K562 (cell line): ENCODE data around the gene TULP4. TPM values are rescaled to one million over a fixed set of nuclear protein-coding genes. Genes with fewer than 3 reads are reported as not detected.

ENCODE experiments used
- ATAC-seq: fragments of 200-7000 bp; cut with Tn5 transposase; 3 replicates; pipeline ENCODE4 v1.9.1; 2020; ENCODE audit warnings: moderate library complexity
- BruUV-seq: library from RNA; stranded (reverse); fragments of 400-500 nt; replicated peaks from 2 replicates; lab custom pipeline; 2021; lab: Mats Ljungman, UMichigan
- CTCF ChIA-PET: fragments of 300-600 bp; formaldehyde crosslinking; extraction: SDS; loops from one replicate; lab custom pipeline; 2021; ENCODE audit warnings: low intra/inter-chr PET ratio; lab: Yijun Ruan, JAX
- POLR2A ChIA-PET: fragments of 300-600, 350-650 bp; sonication (Branson Sonifier 250); formaldehyde crosslinking; extraction: SDS; loops from one replicate; lab custom pipeline; 2021; ENCODE audit warnings: antibody characterized with exemption, inconsistent platforms; lab: Yijun Ruan, JAX
- DNase-seq, 4 experiments: peaks; one replicate each; pipeline versions ENCODE4 v3.0.0 to v3.0.0-alpha.2; 2011 to 2018; ENCODE audit warnings: low spot score in 3 of 4, mixed read lengths in 3 of 4; ENCODE audit errors: extremely low read depth in 1 of 4
- FAIRE-seq: peaks from 2 replicates; lab custom pipeline; 2011; peaks lifted over from hg19 to GRCh38; lab: Jason Lieb, UNC
- H2AFZ ChIP-seq: 2 replicates; pipeline ENCODE4 v1.6.0; 2011; ENCODE audit warnings: low read depth, low read length, control low read depth, inconsistent platforms
- H3K27ac ChIP-seq: fragments of 200-600 bp; 3 replicates; pipeline ENCODE4 v1.8.0; 2011; ENCODE audit warnings: low read depth, mild to moderate bottlenecking, control low read depth, inconsistent platforms, low read length, moderate library complexity, mixed read lengths; ENCODE audit errors: extremely low read depth
- H3K27me3 ChIP-seq, 2 experiments: fragments of 300-600 bp in 1 of 2; 2 replicates in 1 of 2; 3 replicates in 1 of 2; pipeline versions ENCODE4 v1.6.0 to v1.8.0; 2011; ENCODE audit warnings: inconsistent platforms in 2 of 2, low read length in 2 of 2, mild to moderate bottlenecking in 1 of 2, mixed read lengths in 1 of 2, moderate library complexity in 1 of 2; ENCODE audit not compliant: control insufficient read depth in 2 of 2, insufficient read depth in 2 of 2
- H3K36me3 ChIP-seq: fragments of 300-600 bp; 3 replicates; pipeline ENCODE4 v1.8.0; 2011; ENCODE audit warnings: mild to moderate bottlenecking, low read length, inconsistent platforms; ENCODE audit not compliant: control insufficient read depth, insufficient read depth
- H3K4me1 ChIP-seq, 2 experiments: fragments of 200-600 bp in 1 of 2; replicated peaks in 1 of 2; 2 replicates in 1 of 2; 3 replicates in 1 of 2; pipeline versions ENCODE4 v1.5.1 to v1.8.0; 2011; ENCODE audit warnings: inconsistent platforms in 2 of 2, low read length in 2 of 2, mild to moderate bottlenecking in 1 of 2, mixed read lengths in 1 of 2, moderate library complexity in 1 of 2; ENCODE audit not compliant: control insufficient read depth in 2 of 2, insufficient read depth in 2 of 2
- H3K4me2 ChIP-seq: 2 replicates; pipeline ENCODE4 v1.6.1; 2011; ENCODE audit warnings: low read length, control low read depth, inconsistent platforms, mixed read lengths; ENCODE audit not compliant: insufficient read depth
- H3K4me3 ChIP-seq: fragments of 200-600 bp; sonication (generic), shearing (Covaris generic); 2 replicates; pipeline ENCODE4 v1.5.1; 2016; ENCODE audit warnings: control low read depth, inconsistent platforms
- H3K79me2 ChIP-seq: fragments of 200-600 bp; 3 replicates; pipeline ENCODE4 v1.8.0; 2011; ENCODE audit warnings: low read length, inconsistent platforms; ENCODE audit not compliant: control insufficient read depth, insufficient read depth
- H3K9ac ChIP-seq, 2 experiments: 2 replicates each; pipeline versions ENCODE4 v1.6.0 to v1.6.1; 2011; ENCODE audit warnings: low read depth in 2 of 2, low read length in 2 of 2, control low read depth in 1 of 2, inconsistent platforms in 1 of 2, mild to moderate bottlenecking in 1 of 2, mixed read lengths in 1 of 2; ENCODE audit not compliant: insufficient read depth in 1 of 2
- H3K9me1 ChIP-seq: one replicate; pipeline ENCODE4 v1.6.0; 2011; ENCODE audit warnings: inconsistent platforms, mild to moderate bottlenecking, low read length, moderate library complexity; ENCODE audit not compliant: control insufficient read depth, insufficient read depth
- H3K9me3 ChIP-seq: replicated peaks from 2 replicates; pipeline ENCODE4 v1.5.1; 2011; ENCODE audit warnings: low read depth, low read length, inconsistent platforms; ENCODE audit not compliant: control insufficient read depth, insufficient read depth
- H4K20me1 ChIP-seq: replicated peaks from 2 replicates; pipeline ENCODE4 v1.6.1; 2011; ENCODE audit warnings: low read length, inconsistent platforms, mixed read lengths; ENCODE audit not compliant: control insufficient read depth, insufficient read depth
- HMG20A ChIP-seq: fragments of 450-650 bp; formaldehyde crosslinking; conservative IDR thresholded peaks from 2 replicates; pipeline ENCODE4 v1.4.0; 2020; ENCODE audit warnings: mild to moderate bottlenecking, mixed read lengths
- MGA ChIP-seq: fragments of 450-650 bp; IDR thresholded peaks from 2 replicates; pipeline ENCODE4 v1.6.1; 2016; ENCODE audit warnings: mild to moderate bottlenecking, moderate library complexity
- TCFL5 ChIP-seq: fragments of 250-450 bp; sonication (Bioruptor Pico); conservative IDR thresholded peaks from 2 replicates; pipeline ENCODE4 v1.6.1; 2021; ENCODE audit warnings: mild to moderate bottlenecking, moderate library complexity, matching md5 sums
- XRCC5 ChIP-seq: fragments of 200-400 bp; formaldehyde crosslinking; IDR thresholded peaks from 2 replicates; pipeline ENCODE4 v1.6.1; 2017; ENCODE audit warnings: low read depth, mild to moderate bottlenecking, low read length
- ZBTB8A ChIP-seq: fragments of 450-650 bp; IDR thresholded peaks from 2 replicates; pipeline ENCODE4 v1.6.1; 2018; ENCODE audit warnings: mild to moderate bottlenecking, moderate library complexity; ENCODE audit not compliant: partially characterized antibody
- ZNF124 ChIP-seq: sonication (generic); formaldehyde crosslinking; IDR thresholded peaks from 2 replicates; pipeline ENCODE4 v1.8.1; 2022; ENCODE audit warnings: missing genetic modification reagents
- ZNF695 ChIP-seq: fragments of 450-650 bp; formaldehyde crosslinking; IDR thresholded peaks from 2 replicates; pipeline ENCODE4 v1.4.0; 2020; ENCODE audit warnings: mild to moderate bottlenecking, moderate library complexity
- ZNF707 ChIP-seq: fragments of 250-450 bp; sonication (Bioruptor Pico); conservative IDR thresholded peaks from 2 replicates; pipeline ENCODE4 v1.8.0; 2022; ENCODE audit warnings: inconsistent platforms, mild to moderate bottlenecking, moderate library complexity
- WGBS: fragments of 100-300 bp; shearing (Covaris generic); methylation state at CpG from one replicate; pipeline ENCODE4 v1.1.6; 2016; ENCODE audit warnings: low coverage, mixed read lengths; ENCODE audit not compliant: insufficient coverage; ENCODE audit errors: missing lambda C conversion rate; 5-methylcytosine and 5-hydroxymethylcytosine counted together
- in situ Hi-C: fragments of 300-500 bp; cut with MboI; formaldehyde crosslinking; loops from 4 replicates; pipeline ENCODE4 v1.15.0; 2018; ENCODE audit warnings: inconsistent platforms, mixed read lengths
- intact Hi-C: fragments of 100-400 bp; cut with micrococcal nuclease; formaldehyde crosslinking; loops from 2 replicates; pipeline ENCODE4 v1.14.2; 2022
- polyA plus RNA-seq, 8 experiments: library from polyadenylated mRNA; depleted of rRNA in 4 of 8; stranded (reverse) in 5 of 8; unstranded in 3 of 8; fragments of >200 nt; fragmentation: Nextera tagmentation in 2 of 8; fragmentation: Illumina TruSeq in 1 of 8; extraction: Ambion mirVana in 2 of 8; extraction: Trizol in 1 of 8; gene quantifications; 2 replicates each; pipeline versions ENCODE4 v1.2.1 to v1.2.3, GENCODE V29; 2011 to 2014; ENCODE audit warnings: inconsistent platforms in 1 of 8, missing spikeins in 1 of 8
- total RNA-seq, 7 experiments: library from RNA; depleted of rRNA in 6 of 7; stranded (reverse); fragments of >200 nt in 6 of 7; fragmentation: Illumina TruSeq in 2 of 7; extraction: Trizol in 2 of 7; gene quantifications; 2 replicates each; pipeline versions ENCODE4 v1.2.1 to v1.2.3, GENCODE V29; 2011 to 2021; ENCODE audit warnings: low replicate concordance in 1 of 7

The TULP4 gene
- total and polyA plus RNA-seq, 9 of the 15 experiments (the other 6 are each of a cell fraction or from before 2014, with no cell fraction given) = 1.2 to 50.4 (median 11.0) TPM

- FAIRE-seq = no peak
- CTCF ChIA-PET = no interaction called here
These were observed 180.6 kb downstream of the TULP4 start for GRCh38 chr6:158492881-158493280.

More at GRCh38 chr6:158492881-158493280, 180.6 kb downstream of the TULP4 start:
- TF ChIP-seq TCFL5 (CRISPR knock-in tag) (no peak), MGA (no peak), HMG20A (CRISPR knock-in tag) (no peak), ZNF124 (CRISPR knock-in tag) (no peak), ZNF707 (CRISPR knock-in tag) (no peak), XRCC5 (no peak), ZNF695 (no peak), ZBTB8A (no peak)
- POLR2A ChIA-PET = no interaction called here
- Histone ChIP-seq H3K4me3 (no peak overlapping the region), H3K27me3 (no peaks in the 10 kb centered on the region), H3K4me2 (no peak overlapping the region), H4K20me1 (no peaks in the 10 kb centered on the region), H3K4me1 (no peaks in the 10 kb centered on the region), H3K36me3 (peaks cover 18% of the 10 kb centered on the region; the same call in 1 of the 3 replicates), H3K9me1 (no peaks in the 10 kb centered on the region), H3K9ac (no peak overlapping the region), H2AFZ (no peak overlapping the region), H3K79me2 (no peaks in the 10 kb centered on the region), H3K27ac (no peak overlapping the region), H3K9me3 (no peaks in the 10 kb centered on the region)
- no peak for ATAC-seq
- in situ Hi-C loops (no loop called here), intact Hi-C loops (no loop called here)
- DNase-seq = no peak
- 73% methylated on average over 3 of the region's 3 CpGs for WGBS
- BruUV-seq = no TSS peak
